NT2/D1 (cell line): ENCODE data around the gene SRPRB.

ENCODE experiments used
- SUZ12 ChIP-seq: IDR thresholded peaks from 2 replicates; pipeline ENCODE4 v1.6.1; 2011; ENCODE audit not compliant: insufficient read length, insufficient read depth; ENCODE audit errors: extremely low read depth
- YY1 ChIP-seq: IDR thresholded peaks from 2 replicates; pipeline ENCODE4 v1.6.1; 2011; ENCODE audit not compliant: insufficient read length, insufficient read depth
- ZNF274 ChIP-seq: IDR thresholded peaks from 2 replicates; pipeline ENCODE4 v1.6.1; 2011; ENCODE audit warnings: mild to moderate bottlenecking, low read depth, low read length

DNA sequence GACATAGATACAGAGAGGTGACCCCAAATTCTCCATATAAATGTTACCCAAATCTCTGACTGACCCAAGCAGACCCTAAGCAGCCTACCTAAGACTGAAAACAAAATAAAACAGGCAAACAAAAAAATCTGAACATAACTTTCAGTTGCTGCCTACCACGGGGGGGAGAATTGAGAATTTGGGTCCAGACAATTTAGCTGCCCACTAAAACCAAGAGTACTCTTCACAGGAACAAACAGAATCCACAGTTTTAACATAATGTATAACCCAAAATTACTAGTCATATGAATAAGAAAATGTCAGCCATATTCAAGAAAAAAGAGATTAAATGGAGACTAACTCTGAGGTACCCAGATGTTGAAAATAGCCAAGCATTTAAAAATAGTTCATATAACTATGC lies 44.4 kb downstream of the SRPRB start:
- TF ChIP-seq YY1 (no peak), SUZ12 (no peak), ZNF274 (no peak)
